ENCODE measurements around the gene FFAR4.

GRCh38 chr10:93589648-93590562 is 23.4 kb downstream of the FFAR4 start:
- TF ChIP-seq EZH2 (IDR thresholded peaks at IDR 0.05; ENCODE audit: insufficient read depth, poor library complexity, severe bottlenecking) (no peak), EZH2phosphoT487 (IDR thresholded peaks at IDR 0.05; ENCODE audit: insufficient read depth, low read depth) (no peak)

Measured in GM23248 (cell line).